Esophagus squamous epithelium (tissue), 4 donors: ENCODE results near the gene SGMS1.

Source experiments
- POLR2A ChIP-seq, 4 donors: fragments of 450-650 bp; IDR thresholded peaks; one replicate each; pipeline ENCODE4 v1.6.1; 2017; ENCODE audit warnings: antibody characterized with exemption in 4 of 4, mild to moderate bottlenecking in 4 of 4, moderate library complexity in 3 of 4
- TF ChIP-seq, protein P1 (sequence below), 6 experiments: fragments of 450-650 bp in 4 of 6; fragments of 200-600 bp in 2 of 6; sonication (generic) in 2 of 6; IDR thresholded peaks; one replicate each; pipeline ENCODE4 v1.5.1; 2016 to 2019; ENCODE audit warnings: antibody characterized with exemption in 6 of 6, mild to moderate bottlenecking in 4 of 6, moderate library complexity in 4 of 6

GRCh38 chr10:50281210-50281966 lies 342.4 kb downstream of the SGMS1 start:
- TF ChIP-seq POLR2A (IDR thresholded peaks at IDR 0.05), result no peak
- TF ChIP-seq, protein P1, sequence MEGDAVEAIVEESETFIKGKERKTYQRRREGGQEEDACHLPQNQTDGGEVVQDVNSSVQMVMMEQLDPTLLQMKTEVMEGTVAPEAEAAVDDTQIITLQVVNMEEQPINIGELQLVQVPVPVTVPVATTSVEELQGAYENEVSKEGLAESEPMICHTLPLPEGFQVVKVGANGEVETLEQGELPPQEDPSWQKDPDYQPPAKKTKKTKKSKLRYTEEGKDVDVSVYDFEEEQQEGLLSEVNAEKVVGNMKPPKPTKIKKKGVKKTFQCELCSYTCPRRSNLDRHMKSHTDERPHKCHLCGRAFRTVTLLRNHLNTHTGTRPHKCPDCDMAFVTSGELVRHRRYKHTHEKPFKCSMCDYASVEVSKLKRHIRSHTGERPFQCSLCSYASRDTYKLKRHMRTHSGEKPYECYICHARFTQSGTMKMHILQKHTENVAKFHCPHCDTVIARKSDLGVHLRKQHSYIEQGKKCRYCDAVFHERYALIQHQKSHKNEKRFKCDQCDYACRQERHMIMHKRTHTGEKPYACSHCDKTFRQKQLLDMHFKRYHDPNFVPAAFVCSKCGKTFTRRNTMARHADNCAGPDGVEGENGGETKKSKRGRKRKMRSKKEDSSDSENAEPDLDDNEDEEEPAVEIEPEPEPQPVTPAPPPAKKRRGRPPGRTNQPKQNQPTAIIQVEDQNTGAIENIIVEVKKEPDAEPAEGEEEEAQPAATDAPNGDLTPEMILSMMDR (IDR thresholded peaks at IDR 0.05), result no peak
